Measurements from ENCODE around the gene KCNJ1.

The KCNJ1 gene

GRCh38 chr11:128902515-128903066 lies 35.5 kb upstream of the KCNJ1 start:
- peak overlapping the region; percentile 99 for H3K27ac ChIP-seq
- ChIA-PET CTCF (interaction anchor here (1.0 kb wide), 1 partner anchor 15 kb away, joined by 3 read pairs; no protein-coding TSS in a partner anchor), POLR2A (ENCODE audit: low non-redundant PET) (no interaction called here)
- TF ChIP-seq, protein P1, sequence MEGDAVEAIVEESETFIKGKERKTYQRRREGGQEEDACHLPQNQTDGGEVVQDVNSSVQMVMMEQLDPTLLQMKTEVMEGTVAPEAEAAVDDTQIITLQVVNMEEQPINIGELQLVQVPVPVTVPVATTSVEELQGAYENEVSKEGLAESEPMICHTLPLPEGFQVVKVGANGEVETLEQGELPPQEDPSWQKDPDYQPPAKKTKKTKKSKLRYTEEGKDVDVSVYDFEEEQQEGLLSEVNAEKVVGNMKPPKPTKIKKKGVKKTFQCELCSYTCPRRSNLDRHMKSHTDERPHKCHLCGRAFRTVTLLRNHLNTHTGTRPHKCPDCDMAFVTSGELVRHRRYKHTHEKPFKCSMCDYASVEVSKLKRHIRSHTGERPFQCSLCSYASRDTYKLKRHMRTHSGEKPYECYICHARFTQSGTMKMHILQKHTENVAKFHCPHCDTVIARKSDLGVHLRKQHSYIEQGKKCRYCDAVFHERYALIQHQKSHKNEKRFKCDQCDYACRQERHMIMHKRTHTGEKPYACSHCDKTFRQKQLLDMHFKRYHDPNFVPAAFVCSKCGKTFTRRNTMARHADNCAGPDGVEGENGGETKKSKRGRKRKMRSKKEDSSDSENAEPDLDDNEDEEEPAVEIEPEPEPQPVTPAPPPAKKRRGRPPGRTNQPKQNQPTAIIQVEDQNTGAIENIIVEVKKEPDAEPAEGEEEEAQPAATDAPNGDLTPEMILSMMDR (conservative IDR thresholded peaks at IDR 0.05; ENCODE audit: low read depth): no peak
- no peak for DNase-seq (ENCODE audit: low spot score)

- ChIA-PET POLR2A (ENCODE audit: low non-redundant PET) (no interaction called here), CTCF (no interaction called here)
- peak overlapping the region; percentile 99 for H3K27ac ChIP-seq
- TF ChIP-seq, protein P1 (conservative IDR thresholded peaks at IDR 0.05; ENCODE audit: low read depth): no peak
- no peak for DNase-seq (ENCODE audit: low spot score)
These were observed 34.8 kb upstream of the KCNJ1 start for GRCh38 chr11:128901653-128902514.

DNA sequence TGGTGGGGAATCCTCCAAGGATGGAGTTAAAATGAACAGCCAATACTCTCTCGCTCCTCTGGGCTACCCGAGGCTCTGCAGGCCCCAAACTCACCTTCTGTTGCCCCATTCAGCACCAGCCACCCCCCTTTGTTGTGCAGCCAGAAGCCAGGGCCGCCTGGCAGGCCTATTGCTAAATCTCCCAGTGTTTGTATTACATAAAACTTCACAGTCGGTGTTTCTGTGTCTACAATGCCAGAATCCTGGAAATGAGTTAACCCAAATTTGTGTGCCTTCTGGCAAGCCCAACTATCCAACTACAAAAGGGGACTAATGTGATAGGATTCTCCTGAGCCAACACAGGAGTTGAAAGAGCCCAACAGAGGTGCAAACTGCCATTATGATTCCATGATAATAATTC lies 33.4 kb upstream of the KCNJ1 start:
- TF ChIP-seq, protein P1 (conservative IDR thresholded peaks at IDR 0.05; ENCODE audit: low read depth): no peak
- peak overlapping the region; percentile 44; the same call in 1 of the 2 replicates for H3K27ac ChIP-seq
- POLR2A ChIA-PET (ENCODE audit: low non-redundant PET): no interaction called here
- no peak for DNase-seq (ENCODE audit: low spot score)
- CTCF ChIA-PET: no interaction called here

DNA sequence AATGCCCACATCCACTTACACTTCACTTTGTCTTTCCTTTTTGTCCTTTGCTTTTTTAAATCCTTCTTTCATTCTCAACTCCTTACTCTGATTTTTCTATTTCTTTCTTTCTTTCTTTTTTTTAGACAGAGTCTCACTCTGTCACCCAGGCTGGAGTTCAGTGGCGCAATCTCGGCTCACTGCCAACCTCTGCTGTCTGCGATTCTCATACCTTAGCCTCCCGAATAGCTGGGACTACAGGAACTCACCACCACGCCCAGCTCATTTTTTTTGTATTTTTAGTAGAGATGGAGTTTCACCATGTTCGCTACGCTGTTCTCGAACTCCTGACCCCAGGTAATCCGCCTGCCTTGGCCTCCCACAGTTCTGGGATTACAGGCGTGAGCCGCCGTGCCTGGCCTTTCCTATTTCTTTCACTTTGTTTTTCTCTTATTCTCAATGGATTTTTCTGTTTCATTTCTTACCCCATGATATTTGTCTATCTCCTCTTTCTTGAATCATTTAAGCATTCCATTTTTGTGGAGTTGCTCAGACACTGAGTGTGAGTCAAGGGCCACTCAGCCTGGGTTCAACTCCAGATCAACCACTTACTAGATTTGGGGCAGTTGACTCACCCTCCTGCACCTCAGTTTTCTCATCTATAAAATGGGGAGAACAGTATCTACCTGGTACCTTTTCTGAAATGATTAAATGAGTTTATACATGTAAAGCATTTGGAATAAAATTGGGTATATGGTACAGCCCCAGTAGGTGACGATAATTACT lies 31.7 kb upstream of the KCNJ1 start:
- CTCF ChIA-PET: no interaction called here
- TF ChIP-seq, protein P1 (conservative IDR thresholded peaks at IDR 0.05; ENCODE audit: low read depth): no peak
- H3K27ac ChIP-seq: peak overlapping the region; percentile 54
- DNase-seq (ENCODE audit: low spot score): no peak
- POLR2A ChIA-PET (ENCODE audit: low non-redundant PET): no interaction called here

DNA sequence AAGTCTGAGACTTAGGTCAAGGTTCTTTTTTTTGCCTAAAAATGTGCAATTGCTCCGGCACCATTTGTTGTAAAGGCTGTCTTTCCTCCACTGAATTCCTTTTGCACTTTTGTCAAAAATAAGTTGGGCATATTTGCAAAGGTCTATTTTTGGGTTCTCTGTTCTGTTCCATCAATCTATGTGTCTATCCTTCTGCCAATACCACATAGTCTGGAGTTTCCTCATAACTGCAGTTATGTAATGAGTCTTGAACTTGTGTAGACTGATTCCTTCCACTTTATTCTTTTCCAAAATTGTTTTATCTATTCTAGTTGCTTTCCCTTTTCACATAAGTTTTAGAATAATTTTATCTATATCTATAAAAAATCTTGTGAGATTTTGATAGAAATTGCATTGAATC lies 30.7 kb upstream of the KCNJ1 start:
- H3K27ac ChIP-seq: no peak overlapping the region
- TF ChIP-seq, protein P1 (conservative IDR thresholded peaks at IDR 0.05; ENCODE audit: low read depth): no peak
- no peak for DNase-seq (ENCODE audit: low spot score)
- POLR2A ChIA-PET (ENCODE audit: low non-redundant PET): no interaction called here
- CTCF ChIA-PET: no interaction called here

DNA sequence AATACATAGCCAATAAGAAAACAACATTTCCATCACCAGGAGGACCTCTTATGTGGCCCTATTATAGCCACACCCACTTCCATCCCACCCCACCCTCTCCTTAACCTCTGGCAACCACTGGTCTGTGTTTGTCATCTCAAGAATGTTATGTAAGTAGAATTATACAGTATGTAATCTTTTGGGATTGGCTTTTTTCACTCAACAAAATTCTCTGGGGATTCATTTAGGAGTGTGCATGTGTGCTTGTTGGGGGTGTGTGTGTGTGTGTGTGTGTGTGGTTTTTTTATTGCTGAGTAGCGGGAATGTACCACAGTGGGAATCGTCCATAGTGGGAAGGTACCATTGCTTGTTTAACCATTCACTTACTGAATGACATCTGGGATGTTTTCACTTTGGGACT lies 29.3 kb upstream of the KCNJ1 start:
- ChIA-PET CTCF (no interaction called here), POLR2A (ENCODE audit: low non-redundant PET) (no interaction called here)
- H3K27ac ChIP-seq: no peak overlapping the region
- TF ChIP-seq, protein P1 (conservative IDR thresholded peaks at IDR 0.05; ENCODE audit: low read depth): no peak
- DNase-seq (ENCODE audit: low spot score): no peak

Data from RWPE1 (cell line).